HG02884 (cell line): Measurements from ENCODE around the gene LTBP2.

ENCODE experiments used
- ATAC-seq: cut with Tn5 transposase; IDR thresholded peaks from one replicate; pipeline ENCODE4 v1.9.1; 2021; ENCODE audit warnings: mild to moderate bottlenecking, moderate library complexity; ENCODE audit not compliant: unreplicated experiment

The LTBP2 gene

GRCh38 chr14:74638966-74639365, 26.9 kb upstream of the LTBP2 start:
- no peak for ATAC-seq

GRCh38 chr14:74638066-74638465, 26.0 kb upstream of the LTBP2 start:
- no peak for ATAC-seq

- ATAC-seq: no peak
These were observed 25.1 kb upstream of the LTBP2 start for GRCh38 chr14:74637178-74637550.

GRCh38 chr14:74636424-74637177, 24.6 kb upstream of the LTBP2 start:
- no peak for ATAC-seq

DNA sequence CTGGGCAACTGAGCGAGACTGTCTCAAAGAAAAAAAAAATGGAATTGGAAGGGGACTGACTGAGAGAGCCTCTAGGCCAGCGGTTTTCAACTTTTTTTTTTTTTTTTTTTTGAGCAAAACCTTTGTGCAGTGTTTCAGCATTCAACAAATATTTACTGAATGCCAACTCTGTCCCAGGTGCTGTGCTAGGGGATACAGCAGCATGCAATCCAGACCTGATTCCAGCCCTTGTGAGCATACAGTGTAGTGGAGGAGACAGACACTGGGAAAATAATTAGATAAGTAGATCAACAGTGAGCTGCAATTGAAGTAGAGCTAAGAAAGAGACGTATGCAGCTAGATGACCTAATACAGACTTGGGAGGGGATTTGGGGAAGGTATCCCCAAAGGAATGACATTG, 23.8 kb upstream of the LTBP2 start:
- ATAC-seq: no peak

GRCh38 chr14:74634964-74635363, 22.9 kb upstream of the LTBP2 start:
- ATAC-seq: no peak

- no peak for ATAC-seq
These were observed 22.4 kb upstream of the LTBP2 start for GRCh38 chr14:74634481-74634880.

- no peak for ATAC-seq
These were observed 19.0 kb upstream of the LTBP2 start for GRCh38 chr14:74630881-74631690.

DNA sequence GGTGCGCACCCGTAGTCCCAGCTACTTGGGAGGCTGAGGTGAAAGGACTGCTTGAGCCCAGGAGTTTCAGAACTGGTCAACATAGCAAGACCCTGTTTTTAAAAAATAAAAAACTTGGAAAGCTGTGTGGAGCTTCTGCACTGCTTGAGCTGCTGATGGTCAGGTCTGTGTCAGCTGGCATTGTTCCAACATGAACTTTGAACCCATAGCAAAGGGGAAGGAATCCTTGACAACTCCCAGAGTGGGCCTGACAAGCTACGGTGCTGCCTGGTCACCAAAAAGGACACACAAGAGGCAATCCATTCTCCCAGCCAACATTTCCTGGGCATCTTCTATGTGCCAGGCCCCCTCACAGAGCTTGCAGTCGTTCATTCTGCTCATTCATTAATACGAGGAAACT, 16.4 kb upstream of the LTBP2 start:
- no peak for ATAC-seq

GRCh38 chr14:74627076-74627475, 15.0 kb upstream of the LTBP2 start:
- ATAC-seq: no peak

- ATAC-seq: no peak
These were observed 10.2 kb upstream of the LTBP2 start for GRCh38 chr14:74622257-74622656.

- ATAC-seq: no peak
These were observed 9.5 kb upstream of the LTBP2 start for GRCh38 chr14:74621556-74621955.

GRCh38 chr14:74620923-74621322, 8.9 kb upstream of the LTBP2 start:
- ATAC-seq: no peak

DNA sequence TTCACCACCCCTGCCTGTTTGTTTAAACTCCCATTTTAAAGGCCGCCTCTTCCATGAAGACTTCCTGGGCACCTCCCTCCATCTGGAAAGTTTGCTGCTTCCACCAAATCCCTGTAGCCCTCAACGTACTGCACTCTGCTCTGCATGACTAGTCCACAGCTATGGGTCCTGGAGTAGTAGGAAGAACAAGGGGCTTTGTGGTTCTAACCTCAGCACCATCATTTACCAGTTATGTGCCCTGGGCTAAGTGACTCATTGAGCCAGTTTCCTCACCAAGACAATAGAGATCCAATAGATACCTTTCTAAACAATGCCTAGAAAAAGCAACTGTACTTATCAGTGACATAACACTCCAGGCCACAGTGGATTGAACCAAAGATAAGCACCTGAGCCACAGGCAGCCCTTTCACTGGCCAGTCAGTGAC, 8.5 kb upstream of the LTBP2 start:
- ATAC-seq: no peak

DNA sequence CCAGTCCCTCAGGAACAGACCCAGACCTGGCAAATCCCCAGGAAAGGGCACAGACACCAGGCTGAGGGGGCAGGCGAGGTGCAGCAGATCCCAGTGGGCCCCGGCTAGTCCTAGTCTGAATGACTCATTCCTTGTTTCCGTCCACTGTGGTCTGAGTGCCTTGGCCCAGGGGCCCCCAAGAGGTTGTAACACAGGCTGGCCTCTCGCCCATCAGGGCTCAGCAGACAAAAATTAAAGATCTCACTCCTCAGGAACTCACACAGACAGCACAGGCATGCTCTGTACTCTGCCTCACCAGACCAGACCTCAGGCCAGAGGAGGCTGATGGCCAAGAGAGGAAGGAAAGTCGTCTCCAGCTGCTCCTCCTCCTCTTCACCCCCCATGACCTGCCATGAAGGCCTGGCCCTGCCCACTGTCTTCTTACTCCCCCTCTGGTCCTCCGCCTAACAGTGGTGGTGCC, 7.7 kb upstream of the LTBP2 start:
- ATAC-seq: no peak

- ATAC-seq: no peak
These were observed 6.3 kb upstream of the LTBP2 start for GRCh38 chr14:74618078-74618952.

DNA sequence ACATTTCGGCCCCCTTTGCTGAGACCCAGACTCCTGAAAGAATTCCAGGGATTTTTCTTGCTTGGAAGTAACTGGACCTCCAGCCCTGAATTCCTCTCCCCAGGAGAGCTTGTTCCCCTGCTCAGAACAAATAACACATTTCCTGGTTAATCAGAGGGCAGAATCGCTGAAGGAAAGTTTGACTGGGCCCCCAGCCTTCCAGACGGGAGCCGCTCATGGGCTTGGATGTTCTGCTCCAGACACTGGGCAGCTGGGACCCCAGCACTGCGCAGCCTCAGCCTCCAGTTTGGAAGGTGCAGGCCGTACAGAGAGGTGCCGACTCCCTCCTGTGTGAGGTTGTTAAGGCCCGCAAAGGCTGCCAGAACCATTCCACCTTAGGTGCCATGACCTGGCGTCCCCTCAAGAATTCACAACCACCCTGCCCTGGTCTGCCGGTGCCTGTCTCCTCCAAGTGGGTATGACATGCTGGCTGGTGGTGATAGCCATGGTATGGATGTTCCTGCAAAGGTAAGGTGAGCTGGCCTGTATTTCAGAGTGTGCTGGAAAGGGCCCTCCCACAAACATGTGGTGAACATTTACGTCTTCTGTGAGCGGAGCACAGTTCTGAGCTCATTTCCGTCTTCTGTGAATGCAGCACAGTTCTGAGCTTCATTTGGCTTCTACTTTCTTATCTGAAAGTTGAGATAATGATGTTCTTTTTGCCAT, 5.1 kb upstream of the LTBP2 start:
- ATAC-seq: no peak

- ATAC-seq: no peak
These were observed 4.5 kb upstream of the LTBP2 start for GRCh38 chr14:74616507-74616906.

GRCh38 chr14:74615735-74616134, 3.7 kb upstream of the LTBP2 start:
- ATAC-seq: no peak
